Measurements from ENCODE around the gene ELMO1.

ELMO1 gene

GRCh38 chr7:37431413-37431812 lies 17.3 kb downstream of the ELMO1 start:
- DNase-seq (ENCODE audit: low read depth), result no peak

- DNase-seq (ENCODE audit: low read depth), result no peak
Observed at GRCh38 chr7:37430640-37431039, 18.0 kb downstream of the ELMO1 start.

GRCh38 chr7:37430171-37430570 lies 18.5 kb downstream of the ELMO1 start:
- DNase-seq (ENCODE audit: low read depth), result no peak

GRCh38 chr7:37429435-37429791 lies 19.3 kb downstream of the ELMO1 start:
- DNase-seq (ENCODE audit: low read depth), result no peak

GRCh38 chr7:37428681-37429434 lies 19.8 kb downstream of the ELMO1 start:
- DNase-seq (ENCODE audit: low read depth), result no peak

GRCh38 chr7:37427276-37427940 lies 21.3 kb downstream of the ELMO1 start:
- DNase-seq (ENCODE audit: low read depth), result no peak

- DNase-seq (ENCODE audit: low read depth), result no peak
Observed at GRCh38 chr7:37425498-37425897, 23.2 kb downstream of the ELMO1 start.

- DNase-seq (ENCODE audit: low read depth), result no peak
Observed at GRCh38 chr7:37424995-37425394, 23.7 kb downstream of the ELMO1 start.

- no peak for DNase-seq (ENCODE audit: low read depth)
Observed at GRCh38 chr7:37424521-37424920, 24.1 kb downstream of the ELMO1 start.

GRCh38 chr7:37421861-37422500 lies 26.7 kb downstream of the ELMO1 start:
- DNase-seq (ENCODE audit: low read depth), result no peak

- no peak for DNase-seq (ENCODE audit: low read depth)
Observed at GRCh38 chr7:37420946-37421695, 27.5 kb downstream of the ELMO1 start.

- DNase-seq (ENCODE audit: low read depth), result no peak
Observed at GRCh38 chr7:37419496-37419895, 29.2 kb downstream of the ELMO1 start.

- no peak for DNase-seq (ENCODE audit: low read depth)
Observed at GRCh38 chr7:37418381-37418780, 30.3 kb downstream of the ELMO1 start.

- no peak for DNase-seq (ENCODE audit: low read depth)
Observed at GRCh38 chr7:37417107-37417474, 31.6 kb downstream of the ELMO1 start.

GRCh38 chr7:37416378-37417106 lies 32.1 kb downstream of the ELMO1 start:
- DNase-seq (ENCODE audit: low read depth), result no peak

GRCh38 chr7:37415629-37416028 lies 33.0 kb downstream of the ELMO1 start:
- no peak for DNase-seq (ENCODE audit: low read depth)

GRCh38 chr7:37414352-37414983 lies 34.2 kb downstream of the ELMO1 start:
- no peak for DNase-seq (ENCODE audit: low read depth)

- no peak for DNase-seq (ENCODE audit: low read depth)
Observed at GRCh38 chr7:37411444-37412034, 37.1 kb downstream of the ELMO1 start.

GRCh38 chr7:37410305-37411229 lies 38.1 kb downstream of the ELMO1 start:
- DNase-seq (ENCODE audit: low read depth), result no peak

GRCh38 chr7:37409461-37409860 lies 39.2 kb downstream of the ELMO1 start:
- no peak for DNase-seq (ENCODE audit: low read depth)

Measured in stimulated activated CD8-positive, alpha-beta memory T cell treated with anti-CD3 and anti-CD28 coated beads, Interleukin-15, amount 100 ng/mL, for 24 hours (primary cell).